Ovary (tissue), 9 donors: ENCODE measurements around the gene CGB3. TPM values are rescaled to one million over a fixed set of nuclear protein-coding genes. Genes with fewer than 3 reads are reported as not detected.
A peak's percentile ranks its signal among the peaks of the same experiment; 100 is the strongest.
"Not testable (repeated sequence)": the region's sequence is repeated elsewhere in the genome, so short reads cannot be mapped to it uniquely, and the experiment has no call there.

Experiments used
- DNase-seq, 5 donors: peaks; one replicate each; pipeline ENCODE4 v3.0.0-alpha.2; 2019 to 2020
- H3K27ac ChIP-seq, 2 donors: fragments of 200-600 bp; one replicate each; pipeline versions ENCODE4 v1.5.1 to v1.8.0; 2019 to 2022
- H3K27me3 ChIP-seq: fragments of 200-600 bp; one replicate; pipeline ENCODE4 v1.8.0; 2022
- H3K36me3 ChIP-seq: fragments of 200-600 bp; sonication (generic); one replicate; pipeline ENCODE4 v1.5.1; 2019
- H3K4me1 ChIP-seq: one replicate; pipeline ENCODE4 v1.8.1; 2013; ENCODE audit warnings: mild to moderate bottlenecking, moderate library complexity; ENCODE audit not compliant: insufficient read depth
- H3K4me3 ChIP-seq: fragments of 200-600 bp; sonication (generic); one replicate; pipeline ENCODE4 v1.5.1; 2017
- H3K9me3 ChIP-seq, 2 donors: fragments of 200-600 bp in 1 of 2; sonication (generic) in 1 of 2; one replicate each; pipeline versions ENCODE4 v1.5.1 to v1.8.1; 2013 to 2019; ENCODE audit warnings: mild to moderate bottlenecking in 1 of 2, moderate library complexity in 1 of 2
- CTCF ChIP-seq, 3 donors: fragments of 450-650 bp in 2 of 3; fragments of 200-600 bp in 1 of 3; IDR thresholded peaks; one replicate each; pipeline versions ENCODE4 v1.5.1 to v1.8.0; 2016 to 2022; ENCODE audit warnings: antibody characterized with exemption in 3 of 3, mild to moderate bottlenecking in 1 of 3
- EP300 ChIP-seq: sonication (generic); formaldehyde crosslinking; IDR thresholded peaks from one replicate; pipeline ENCODE4 v1.6.1; 2017; ENCODE audit warnings: antibody characterized with exemption
- POLR2A ChIP-seq: fragments of 450-650 bp; IDR thresholded peaks from one replicate; pipeline ENCODE4 v1.6.1; 2017; ENCODE audit warnings: antibody characterized with exemption, mild to moderate bottlenecking, moderate library complexity
- WGBS, 3 donors: extraction: QIAGEN DNeasy Blood & Tissue Kit in 1 of 3; methylation state at CpG; one replicate each; pipeline versions ENCODE4 v1.1.5 to v1.1.7; 2013 to 2017; 5-methylcytosine and 5-hydroxymethylcytosine counted together
- intact Hi-C, 4 donors: fragments of 100-400 bp; cut with DNase I; formaldehyde crosslinking; loops; one replicate each; pipeline versions ENCODE4 v1.11.0 to v1.15.1; 2022 to 2023
- polyA plus RNA-seq, 2 donors: library from polyadenylated mRNA; stranded (reverse); fragments of 200-250 nt in 1 of 2; fragments of 350-450 nt in 1 of 2; fragmentation: Illumina TruSeq in 1 of 2; extraction: RNeasy Lipid Tissue Mini Kit (QIAGEN cat#74804) in 1 of 2; gene quantifications; one replicate each; pipeline ENCODE4 v1.2.3, GENCODE V29; 2013 to 2014
- total RNA-seq, 7 donors: library from RNA; depleted of rRNA in 2 of 7; stranded (reverse); fragments of >200 nt in 2 of 7; fragmentation: NEBNext Ultra II Directional in 3 of 7; extraction: Animal tissue kit (Norgen Biotek cat#: 25700) in 3 of 7; gene quantifications; one replicate each; pipeline versions ENCODE4 v1.1.0 to v1.2.4, GENCODE V29; 2016 to 2023
- donor health status: DM: no; HTN: no; CAD: no; lungs with moderate emphysema.
- donor health status: DM: no; HTN: no; CAD: no.
- donor health status: Bipolar disorder and iron deficiency.
- donor health status: DM: yes; HTN: yes; CAD: no.
- donor health status: DM: no; HTN: no; CAD: no.
- donor health status: DM: yes; HTN: yes; CAD: no.

The CGB3 gene
- total and polyA plus RNA-seq, 9 donors = not detected

DNA sequence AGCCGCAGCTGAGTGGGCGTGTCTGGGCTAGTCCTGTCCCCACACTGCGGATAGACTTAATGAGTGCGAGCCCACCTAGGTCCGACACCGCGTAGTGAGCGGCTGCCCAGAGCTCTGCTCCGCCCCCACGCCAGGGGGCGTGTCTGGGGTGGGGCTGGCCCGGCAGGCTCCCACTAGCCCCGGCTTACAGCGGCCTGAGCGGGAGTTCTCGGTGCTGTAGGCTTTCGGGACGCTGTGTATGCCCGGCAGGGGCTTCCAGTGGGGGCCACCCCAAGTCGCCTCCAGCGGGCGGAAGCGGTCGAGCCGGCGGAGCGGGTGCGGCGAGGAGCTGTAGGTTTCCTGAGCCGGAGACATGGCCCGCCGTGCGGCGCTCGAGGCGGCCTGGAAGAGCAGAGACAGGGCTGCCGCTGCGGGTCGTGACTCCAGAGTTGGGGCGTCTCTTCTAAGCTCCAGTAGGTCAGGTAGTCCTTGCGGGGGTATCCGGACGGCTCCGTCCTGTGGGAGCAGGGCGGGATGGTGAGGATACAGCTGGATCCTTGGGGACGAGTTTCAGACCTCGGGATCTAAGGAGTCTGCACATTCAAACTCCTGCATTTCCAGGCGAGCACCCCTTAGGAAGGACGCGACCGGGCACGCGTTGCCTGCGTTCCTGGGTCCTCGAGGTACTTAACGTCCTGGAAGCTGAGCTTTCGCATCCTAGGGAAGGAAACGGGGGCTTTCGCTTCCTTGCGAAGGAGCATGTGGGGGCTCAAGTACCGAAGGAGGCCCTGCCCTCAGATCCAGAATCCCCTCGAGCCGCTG, 32.2 kb upstream of the CGB3 start:
- no peaks in the 10 kb centered on the region for H3K36me3 ChIP-seq
- H3K9me3 ChIP-seq = no peaks in the 10 kb centered on the region
- DNase-seq = peak; percentile 23 to 65 (median 50)
- TF ChIP-seq EP300 (no peak), CTCF (IDR thresholded peaks at IDR 0.05) (peak in 1 of 3 donors; percentile 17), POLR2A (no peak)
- intact Hi-C loops = no loop called here
- WGBS, 3 donors = 0% methylated on average over 54 to 63 of the region's 63 CpGs
- H3K27me3 ChIP-seq = no peaks in the 10 kb centered on the region
- no peak overlapping the region for H3K27ac ChIP-seq
- H3K4me1 ChIP-seq = peaks cover 2% of the 10 kb centered on the region
- peak overlapping the region; percentile 33 for H3K4me3 ChIP-seq

- DNase-seq, H3K9me3 ChIP-seq, intact Hi-C loops, H3K4me1 ChIP-seq, H3K27ac ChIP-seq, H3K4me3 ChIP-seq, H3K36me3 ChIP-seq, H3K27me3 ChIP-seq: not testable (repeated sequence)
- 71 to 78% (median 76%) methylated on average over 24 of the region's 24 CpGs for WGBS, 3 donors
Measured at GRCh38 chr19:49050376-49051033, 26.4 kb upstream of the CGB3 start.

DNA sequence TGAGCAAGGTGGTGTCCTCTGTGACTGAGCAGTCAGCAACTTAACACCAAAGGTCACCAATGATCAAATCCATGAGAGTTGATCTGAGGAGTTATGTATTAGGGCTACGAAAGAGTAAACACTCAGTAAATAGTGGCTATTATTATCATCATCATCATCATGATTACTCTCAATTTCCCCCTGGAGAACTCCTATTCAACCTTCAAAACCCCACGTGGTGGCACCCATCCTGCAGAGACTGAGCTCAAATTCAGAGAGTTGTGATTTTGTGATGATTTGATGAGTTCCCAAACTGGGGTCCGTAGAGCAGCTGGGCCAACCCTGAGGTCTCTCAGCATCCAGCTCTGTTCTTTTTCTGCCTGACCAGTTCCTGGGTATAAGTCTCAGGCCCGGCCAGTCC, 25.7 kb upstream of the CGB3 start:
- H3K4me3 ChIP-seq, H3K36me3 ChIP-seq, intact Hi-C loops, H3K9me3 ChIP-seq, H3K4me1 ChIP-seq, H3K27me3 ChIP-seq, H3K27ac ChIP-seq, DNase-seq: not testable (repeated sequence)
- 69 to 83% (median 71%) methylated on average over 3 of the region's 4 CpGs for WGBS, 3 donors

DNA sequence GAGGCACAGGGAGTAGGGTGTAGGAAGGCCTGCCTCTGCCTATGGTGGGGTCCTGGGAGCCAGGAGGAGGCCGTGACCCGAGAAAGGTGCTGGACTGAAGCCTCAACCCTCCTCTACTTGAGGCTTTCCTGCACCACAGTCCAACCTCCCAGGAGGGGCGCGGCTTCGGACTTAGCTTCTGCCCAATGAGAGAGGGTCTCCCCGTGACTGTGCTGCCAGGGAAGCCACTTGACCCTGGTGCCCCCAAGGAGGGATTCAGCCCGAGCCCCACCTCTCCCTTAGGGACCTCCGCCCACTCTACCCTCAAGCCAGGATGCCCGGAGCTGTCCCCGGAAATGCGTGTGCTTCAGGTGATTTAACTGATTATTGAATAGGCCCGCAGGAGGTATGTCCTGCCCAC, 24.9 kb upstream of the CGB3 start, which contains the start of gene CGB8:
Gene CGB8 (minus strand): TSS at position 101 of the 400 bp plus-strand sequence. CDS start 372 bp downstream, outside the sequence.
- H3K27me3 ChIP-seq, DNase-seq, H3K27ac ChIP-seq, H3K9me3 ChIP-seq, H3K36me3 ChIP-seq, H3K4me1 ChIP-seq, intact Hi-C loops, H3K4me3 ChIP-seq: not testable (repeated sequence)
- 59 to 72% (median 70%) methylated on average over 6 to 12 of the region's 12 CpGs for WGBS, 3 donors

DNA sequence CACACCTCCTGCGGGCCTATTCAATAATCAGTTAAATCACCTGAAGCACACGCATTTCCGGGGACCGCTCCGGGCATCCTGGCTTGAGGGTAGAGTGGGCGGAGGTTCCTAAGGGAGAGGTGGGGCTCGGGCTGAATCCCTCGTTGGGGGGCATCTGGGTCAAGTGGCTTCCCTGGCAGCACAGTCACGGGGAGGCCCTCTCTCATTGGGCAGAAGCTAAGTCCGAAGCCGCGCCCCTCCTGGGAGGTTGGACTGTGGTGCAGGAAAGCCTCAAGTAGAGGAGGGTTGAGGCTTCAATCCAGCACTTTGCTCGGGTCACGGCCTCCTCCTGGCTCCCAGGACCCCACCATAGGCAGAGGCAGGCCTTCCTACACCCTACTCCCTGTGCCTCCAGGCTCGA, 19.4 kb upstream of the CGB3 start, which contains the start of gene CGB5:
Gene CGB5 (plus strand): TSS at position 301 of the 400 bp plus-strand sequence. CDS start 362 bp downstream, outside the sequence.
- WGBS, 3 donors = 66 to 71% (median 70%) methylated on average over 14 to 15 of the region's 15 CpGs
- H3K9me3 ChIP-seq, H3K36me3 ChIP-seq, H3K27me3 ChIP-seq, H3K27ac ChIP-seq, intact Hi-C loops, DNase-seq, H3K4me1 ChIP-seq, H3K4me3 ChIP-seq: not testable (repeated sequence)

DNA sequence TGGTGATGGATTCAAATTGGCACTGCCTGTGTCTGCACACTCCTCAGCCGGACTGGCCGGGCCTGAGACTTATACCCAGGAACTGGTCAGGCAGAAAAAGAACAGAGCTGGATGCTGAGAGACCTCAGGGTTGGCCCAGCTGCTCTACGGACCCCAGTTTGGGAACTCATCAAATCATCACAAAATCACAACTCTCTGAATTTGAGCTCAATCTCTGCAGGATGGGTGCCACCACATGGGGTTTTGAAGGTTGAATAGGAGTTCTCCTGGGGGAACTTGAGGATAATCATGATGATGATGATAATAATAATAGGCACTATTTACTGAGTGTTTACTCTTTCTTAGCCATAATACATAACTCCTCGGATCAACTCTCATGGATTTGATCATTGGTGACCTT, 18.5 kb upstream of the CGB3 start:
- H3K27me3 ChIP-seq, H3K4me1 ChIP-seq, DNase-seq, intact Hi-C loops, H3K36me3 ChIP-seq, H3K9me3 ChIP-seq, H3K27ac ChIP-seq, H3K4me3 ChIP-seq: not testable (repeated sequence)
- 63 to 87% (median 80%) methylated on average over 3 to 4 of the region's 4 CpGs for WGBS, 3 donors

GRCh38 chr19:49042177-49042576, 18.0 kb upstream of the CGB3 start:
- no peaks in the 10 kb centered on the region for H3K4me1 ChIP-seq
- TF ChIP-seq EP300 (no peak), POLR2A (no peak), CTCF (IDR thresholded peaks at IDR 0.05) (no peak)
- no peak overlapping the region for H3K4me3 ChIP-seq
- no peaks in the 10 kb centered on the region for H3K27me3 ChIP-seq
- H3K36me3 ChIP-seq = no peaks in the 10 kb centered on the region
- WGBS, 3 donors = 75 to 80% (median 79%) methylated on average over 13 to 17 of the region's 17 CpGs
- no peaks in the 10 kb centered on the region for H3K9me3 ChIP-seq
- no peak overlapping the region for H3K27ac ChIP-seq
- intact Hi-C loops = no loop called here
- no peak for DNase-seq

GRCh38 chr19:49039736-49040135, 15.6 kb upstream of the CGB3 start:
- WGBS, 3 donors = 55 to 69% (median 66%) methylated on average over 9 of the region's 9 CpGs
- H3K36me3 ChIP-seq, intact Hi-C loops: not testable (repeated sequence)

GRCh38 chr19:49038557-49039276, 14.6 kb upstream of the CGB3 start:
- H3K27me3 ChIP-seq, H3K36me3 ChIP-seq, H3K4me1 ChIP-seq, DNase-seq, H3K4me3 ChIP-seq, H3K27ac ChIP-seq, intact Hi-C loops, H3K9me3 ChIP-seq: not testable (repeated sequence)
- 83 to 89% (median 83%) methylated on average over 26 of the region's 26 CpGs for whole genome bisulfite sequencing, 3 donors

More at GRCh38 chr19:49039736-49040135, 15.6 kb upstream of the CGB3 start:
- not testable (repeated sequence) for H3K4me3 ChIP-seq, H3K9me3 ChIP-seq, DNase-seq, H3K27ac ChIP-seq, H3K27me3 ChIP-seq, H3K4me1 ChIP-seq
